OCI-LY3 (cell line): ENCODE measurements around the gene GABRR2.
"Not testable (repeated sequence)": the region's sequence is repeated elsewhere in the genome, so short reads cannot be mapped to it uniquely, and the experiment has no call there.

Source experiments
- H2AFZ ChIP-seq: fragments of 200-600, 300-600 bp; shearing (Covaris generic); 2 replicates; pipeline ENCODE4 v1.6.0; 2014; ENCODE audit warnings: antibody characterized with exemption, low read depth, low read length
- H3K27ac ChIP-seq: fragments of 200-600, 300-600 bp; sonication (generic); 2 replicates; pipeline ENCODE4 v1.5.1; 2014; ENCODE audit warnings: mild to moderate bottlenecking, low read length, moderate library complexity, mixed read lengths
- H3K27me3 ChIP-seq: fragments of 200-600, 300-600 bp; sonication (generic); 2 replicates; pipeline ENCODE4 v1.6.1; 2014; ENCODE audit warnings: low read depth, low read length, mixed read lengths
- H3K36me3 ChIP-seq: fragments of 200-600, 300-600 bp; sonication (generic); replicated peaks from 2 replicates; pipeline ENCODE3; 2014; ENCODE audit warnings: low read depth, low read length, mixed read lengths
- H3K4me1 ChIP-seq: fragments of 300-600, 200-600 bp; sonication (generic); 2 replicates; pipeline ENCODE4 v1.6.1; 2014; ENCODE audit warnings: low read length, mixed read lengths
- H3K4me2 ChIP-seq: fragments of 200-600, 300-600 bp; sonication (generic); 2 replicates; pipeline ENCODE4 v1.6.1; 2014; ENCODE audit warnings: low read length, mixed read lengths
- H3K4me3 ChIP-seq: fragments of 300-600, 200-600 bp; sonication (generic); 2 replicates; pipeline ENCODE4 v1.5.1; 2014; ENCODE audit warnings: antibody characterized with exemption, mild to moderate bottlenecking, low read length, moderate library complexity
- H3K79me2 ChIP-seq: fragments of 300-600, 200-600 bp; shearing (Covaris generic); 2 replicates; pipeline ENCODE4 v1.6.1; 2014; ENCODE audit warnings: mild to moderate bottlenecking, low read length, mixed read lengths
- H3K9ac ChIP-seq: fragments of 300-600, 200-600 bp; shearing (Covaris generic); 2 replicates; pipeline ENCODE4 v1.6.0; 2014; ENCODE audit warnings: mild to moderate bottlenecking, low read length, moderate library complexity
- H3K9me3 ChIP-seq: fragments of 200-600, 300-600 bp; shearing (Covaris generic); 2 replicates; pipeline ENCODE4 v1.6.1; 2014; ENCODE audit warnings: low read length, mixed read lengths; ENCODE audit not compliant: insufficient read depth
- H4K20me1 ChIP-seq: fragments of 200-600, 300-600 bp; sonication (generic); 2 replicates; pipeline ENCODE4 v1.6.1; 2016; ENCODE audit warnings: low read length, mixed read lengths; ENCODE audit not compliant: insufficient read depth
- EZH2phosphoT487 ChIP-seq: fragments of 200-600 bp; shearing (Covaris generic); IDR thresholded peaks from 2 replicates; pipeline ENCODE4 v1.6.1; 2018; ENCODE audit warnings: antibody characterized with exemption, mixed run types, low read depth
- TF ChIP-seq, protein P1 (sequence below): fragments of 200-600, 300-600 bp; sonication (generic); IDR thresholded peaks from 2 replicates; pipeline ENCODE4 v1.5.1; 2014; ENCODE audit warnings: antibody characterized with exemption, low read length, low read depth

Gene GABRR2

DNA sequence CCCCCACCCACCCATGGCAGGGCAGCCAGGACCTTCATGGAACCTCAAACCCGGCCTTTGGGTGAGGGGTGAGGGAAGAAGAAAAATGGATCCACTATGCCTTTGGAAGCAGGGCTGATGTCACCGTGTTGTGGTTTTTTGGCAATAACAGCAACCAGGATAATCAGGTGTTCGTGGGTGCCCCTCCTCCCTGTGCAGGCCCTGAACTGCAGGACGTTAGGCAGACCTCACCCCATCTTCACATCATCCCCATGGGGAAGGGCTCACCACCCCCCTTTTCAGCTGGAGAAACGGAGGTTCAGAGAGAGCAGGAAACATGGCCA is 3.6 kb downstream of the GABRR2 start:
- Histone ChIP-seq H4K20me1 (no peaks in the 10 kb centered on the region), H3K4me2 (no peak overlapping the region), H3K79me2 (no peaks in the 10 kb centered on the region), H3K36me3 (no peaks in the 10 kb centered on the region), H3K9ac (no peak overlapping the region), H3K4me1 (no peaks in the 10 kb centered on the region), H3K27me3 (no peaks in the 10 kb centered on the region), H2AFZ (no peak overlapping the region), H3K9me3 (no peaks in the 10 kb centered on the region), H3K4me3 (no peak overlapping the region), H3K27ac (no peak overlapping the region)
- TF ChIP-seq EZH2phosphoT487 = no peak
- TF ChIP-seq, protein P1, sequence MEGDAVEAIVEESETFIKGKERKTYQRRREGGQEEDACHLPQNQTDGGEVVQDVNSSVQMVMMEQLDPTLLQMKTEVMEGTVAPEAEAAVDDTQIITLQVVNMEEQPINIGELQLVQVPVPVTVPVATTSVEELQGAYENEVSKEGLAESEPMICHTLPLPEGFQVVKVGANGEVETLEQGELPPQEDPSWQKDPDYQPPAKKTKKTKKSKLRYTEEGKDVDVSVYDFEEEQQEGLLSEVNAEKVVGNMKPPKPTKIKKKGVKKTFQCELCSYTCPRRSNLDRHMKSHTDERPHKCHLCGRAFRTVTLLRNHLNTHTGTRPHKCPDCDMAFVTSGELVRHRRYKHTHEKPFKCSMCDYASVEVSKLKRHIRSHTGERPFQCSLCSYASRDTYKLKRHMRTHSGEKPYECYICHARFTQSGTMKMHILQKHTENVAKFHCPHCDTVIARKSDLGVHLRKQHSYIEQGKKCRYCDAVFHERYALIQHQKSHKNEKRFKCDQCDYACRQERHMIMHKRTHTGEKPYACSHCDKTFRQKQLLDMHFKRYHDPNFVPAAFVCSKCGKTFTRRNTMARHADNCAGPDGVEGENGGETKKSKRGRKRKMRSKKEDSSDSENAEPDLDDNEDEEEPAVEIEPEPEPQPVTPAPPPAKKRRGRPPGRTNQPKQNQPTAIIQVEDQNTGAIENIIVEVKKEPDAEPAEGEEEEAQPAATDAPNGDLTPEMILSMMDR = no peak

DNA sequence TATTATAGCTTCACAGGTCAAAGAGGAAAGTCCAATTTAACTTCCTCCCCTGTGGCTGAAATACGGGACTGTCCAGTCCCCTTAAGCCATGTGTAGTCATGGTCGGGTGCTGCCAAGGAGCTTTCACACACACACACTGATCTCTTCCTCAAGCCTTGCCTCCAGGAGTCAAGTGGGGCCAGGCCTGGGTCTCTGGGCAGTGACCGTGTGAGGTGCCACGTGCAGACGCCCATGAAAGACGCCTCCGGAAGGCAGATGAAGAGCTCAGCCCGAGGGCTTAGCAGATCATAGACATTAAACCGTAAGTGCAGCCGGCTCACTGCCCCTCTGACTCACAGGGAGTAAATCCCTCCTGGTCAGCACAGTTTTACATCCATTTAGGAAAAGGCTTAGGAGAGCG is 4.2 kb downstream of the GABRR2 start:
- H3K9ac ChIP-seq = no peak overlapping the region
- no peaks in the 10 kb centered on the region for H3K9me3 ChIP-seq
- no peaks in the 10 kb centered on the region for H3K4me1 ChIP-seq
- no peaks in the 10 kb centered on the region for H3K36me3 ChIP-seq
- no peak overlapping the region for H2AFZ ChIP-seq
- H3K4me3 ChIP-seq = no peak overlapping the region
- no peaks in the 10 kb centered on the region for H4K20me1 ChIP-seq
- H3K27me3 ChIP-seq = no peaks in the 10 kb centered on the region
- no peak overlapping the region for H3K4me2 ChIP-seq
- H3K27ac ChIP-seq = no peak overlapping the region
- H3K79me2 ChIP-seq = no peaks in the 10 kb centered on the region
- TF ChIP-seq, protein P1 = no peak
- TF ChIP-seq EZH2phosphoT487 = no peak

DNA sequence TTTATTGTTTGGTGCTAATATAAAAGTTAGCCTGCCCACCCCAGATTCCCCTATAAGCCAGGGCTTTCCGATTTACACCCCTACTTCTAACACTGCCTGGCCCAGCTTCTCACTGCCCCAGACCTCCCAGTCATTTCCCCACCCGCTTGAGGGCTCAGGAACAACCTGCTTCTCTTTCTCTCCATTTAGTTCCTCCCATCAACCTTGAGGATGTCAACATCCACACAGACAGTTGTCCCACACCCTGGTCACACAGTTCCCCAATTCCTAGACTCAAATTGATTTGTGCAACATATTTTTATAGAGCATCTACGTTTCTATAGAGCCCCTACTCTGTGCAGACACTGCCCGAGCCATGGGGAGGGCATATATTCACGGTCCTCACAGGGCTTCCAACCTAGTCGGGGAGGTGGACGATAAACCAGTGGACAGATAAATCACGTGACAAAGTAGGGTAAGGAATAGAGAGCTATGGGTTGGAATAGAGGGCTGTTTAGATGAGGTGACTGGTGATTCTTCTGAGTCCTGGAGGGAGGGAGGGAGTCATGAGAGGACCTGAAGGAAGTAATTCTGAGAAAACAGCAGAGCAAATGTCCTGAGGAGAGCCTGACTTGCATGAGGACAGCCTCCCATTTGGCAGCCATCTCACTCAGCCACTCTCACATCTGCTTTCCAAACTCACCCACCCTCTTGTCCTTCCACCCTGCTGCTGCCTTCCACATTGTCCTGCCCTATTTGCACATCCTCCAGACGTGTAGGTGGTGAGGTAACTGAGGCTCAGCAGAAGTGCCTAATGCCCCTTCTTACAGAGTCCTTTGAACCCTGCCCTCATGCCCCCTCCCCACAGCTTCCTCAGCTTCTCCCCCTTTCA is 6.3 kb downstream of the GABRR2 start:
- TF ChIP-seq, protein P1 = no peak
- TF ChIP-seq EZH2phosphoT487 = no peak
- H3K4me2 ChIP-seq = no peak overlapping the region
- H3K79me2 ChIP-seq = no peaks in the 10 kb centered on the region
- H3K9ac ChIP-seq = no peak overlapping the region
- H4K20me1 ChIP-seq = no peaks in the 10 kb centered on the region
- no peak overlapping the region for H2AFZ ChIP-seq
- H3K4me3 ChIP-seq = no peak overlapping the region
- H3K27me3 ChIP-seq = no peaks in the 10 kb centered on the region
- H3K9me3 ChIP-seq = no peaks in the 10 kb centered on the region
- H3K4me1 ChIP-seq = no peaks in the 10 kb centered on the region
- H3K27ac ChIP-seq = no peak overlapping the region
- H3K36me3 ChIP-seq = no peaks in the 10 kb centered on the region

DNA sequence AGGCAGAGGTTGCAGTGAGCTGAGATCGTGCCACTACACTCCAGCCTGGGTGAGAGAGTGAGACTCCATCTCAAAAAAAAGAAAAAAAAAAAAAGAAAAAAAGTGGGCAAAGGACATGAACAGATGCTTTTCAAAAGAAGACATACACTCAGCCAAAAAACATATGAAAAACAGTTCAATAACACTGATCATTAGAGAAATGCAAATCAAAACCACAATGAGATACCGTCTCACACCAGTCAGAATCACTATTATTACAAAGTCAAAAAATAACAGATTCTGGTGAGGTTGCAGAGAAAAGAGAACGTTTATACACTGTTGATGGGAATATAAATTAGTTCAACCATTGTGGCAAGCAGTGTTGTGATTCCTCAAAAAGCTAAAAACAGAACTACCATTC is 10.6 kb downstream of the GABRR2 start:
- not testable (repeated sequence) for H3K4me2 ChIP-seq, H3K4me3 ChIP-seq, H3K9ac ChIP-seq, H3K36me3 ChIP-seq, H4K20me1 ChIP-seq, H3K27ac ChIP-seq, H3K4me1 ChIP-seq, H3K27me3 ChIP-seq, H3K79me2 ChIP-seq, H2AFZ ChIP-seq, H3K9me3 ChIP-seq
